ENCODE data around the gene DXO.

DXO gene

GRCh38 chr6:31958412-31958740 lies 13.6 kb downstream of the DXO start:
- H3K4me3 ChIP-seq (ENCODE audit: low read depth, low read length), result peak overlapping the region; percentile 99
- DNase-seq (ENCODE audit: low read depth), result no peak
- TF ChIP-seq, protein P1, sequence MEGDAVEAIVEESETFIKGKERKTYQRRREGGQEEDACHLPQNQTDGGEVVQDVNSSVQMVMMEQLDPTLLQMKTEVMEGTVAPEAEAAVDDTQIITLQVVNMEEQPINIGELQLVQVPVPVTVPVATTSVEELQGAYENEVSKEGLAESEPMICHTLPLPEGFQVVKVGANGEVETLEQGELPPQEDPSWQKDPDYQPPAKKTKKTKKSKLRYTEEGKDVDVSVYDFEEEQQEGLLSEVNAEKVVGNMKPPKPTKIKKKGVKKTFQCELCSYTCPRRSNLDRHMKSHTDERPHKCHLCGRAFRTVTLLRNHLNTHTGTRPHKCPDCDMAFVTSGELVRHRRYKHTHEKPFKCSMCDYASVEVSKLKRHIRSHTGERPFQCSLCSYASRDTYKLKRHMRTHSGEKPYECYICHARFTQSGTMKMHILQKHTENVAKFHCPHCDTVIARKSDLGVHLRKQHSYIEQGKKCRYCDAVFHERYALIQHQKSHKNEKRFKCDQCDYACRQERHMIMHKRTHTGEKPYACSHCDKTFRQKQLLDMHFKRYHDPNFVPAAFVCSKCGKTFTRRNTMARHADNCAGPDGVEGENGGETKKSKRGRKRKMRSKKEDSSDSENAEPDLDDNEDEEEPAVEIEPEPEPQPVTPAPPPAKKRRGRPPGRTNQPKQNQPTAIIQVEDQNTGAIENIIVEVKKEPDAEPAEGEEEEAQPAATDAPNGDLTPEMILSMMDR (IDR thresholded peaks at IDR 0.05; ENCODE audit: low read depth, low read length, missing control alignments), result no peak

DNA sequence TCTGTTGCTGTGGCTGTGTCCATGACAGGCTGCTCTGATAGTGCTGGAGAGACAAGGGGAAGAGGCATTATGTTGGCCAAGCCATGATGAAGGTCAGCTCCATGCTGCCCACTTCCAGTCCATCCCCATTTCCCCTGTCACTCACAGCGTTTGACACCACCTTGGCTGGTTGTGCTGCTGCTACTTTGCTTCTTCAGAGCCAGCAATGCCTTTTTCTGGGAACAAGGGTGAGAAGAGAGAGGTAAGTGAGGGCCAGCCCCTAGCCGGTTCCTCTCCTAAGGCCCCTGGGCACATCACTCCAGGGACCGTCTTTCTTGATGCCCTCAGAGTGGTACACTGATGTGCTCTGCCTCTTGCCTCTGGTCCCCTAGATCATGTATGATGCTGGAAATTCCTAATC lies 15.1 kb downstream of the DXO start:
- TF ChIP-seq, protein P1 (IDR thresholded peaks at IDR 0.05; ENCODE audit: low read depth, low read length, missing control alignments), result no peak
- DNase-seq (ENCODE audit: low read depth), result no peak
- no peak overlapping the region for H3K4me3 ChIP-seq (ENCODE audit: low read depth, low read length)

DNA sequence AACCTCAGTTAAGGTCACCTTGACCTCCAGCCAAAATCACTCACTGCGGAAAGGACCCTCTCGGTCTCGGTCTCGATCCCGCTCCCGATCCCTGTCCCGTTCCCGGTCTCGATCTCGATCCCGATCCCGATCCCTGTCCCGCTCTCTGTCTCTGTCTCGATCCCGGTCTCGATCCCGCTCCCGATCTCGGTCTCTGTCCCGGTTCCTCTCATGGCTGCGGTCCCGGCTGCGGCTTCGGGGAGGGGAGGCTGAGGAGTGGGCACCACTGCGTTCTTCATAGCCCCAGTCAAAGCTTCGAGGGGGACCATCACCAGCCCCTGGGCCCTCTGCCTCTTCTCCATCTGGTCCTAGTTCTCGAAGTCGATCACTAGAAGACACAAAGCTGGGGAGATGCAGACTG lies 17.4 kb downstream of the DXO start:
- TF ChIP-seq, protein P1 (IDR thresholded peaks at IDR 0.05; ENCODE audit: low read depth, low read length, missing control alignments), result no peak
- no peak overlapping the region for H3K4me3 ChIP-seq (ENCODE audit: low read depth, low read length)
- no peak for DNase-seq (ENCODE audit: low read depth)

- TF ChIP-seq, protein P1 (IDR thresholded peaks at IDR 0.05; ENCODE audit: low read depth, low read length, missing control alignments), result no peak
- no peak overlapping the region for H3K4me3 ChIP-seq (ENCODE audit: low read depth, low read length)
- no peak for DNase-seq (ENCODE audit: low read depth)
Measured at GRCh38 chr6:31952890-31953289, 19.0 kb downstream of the DXO start.

GRCh38 chr6:31952140-31952805 lies 19.7 kb downstream of the DXO start:
- TF ChIP-seq, protein P1 (IDR thresholded peaks at IDR 0.05; ENCODE audit: low read depth, low read length, missing control alignments), result peak; percentile 41
- H3K4me3 ChIP-seq (ENCODE audit: low read depth, low read length), result no peak overlapping the region
- no peak for DNase-seq (ENCODE audit: low read depth)

- TF ChIP-seq, protein P1 (IDR thresholded peaks at IDR 0.05; ENCODE audit: low read depth, low read length, missing control alignments), result no peak
- DNase-seq (ENCODE audit: low read depth), result no peak
- no peak overlapping the region for H3K4me3 ChIP-seq (ENCODE audit: low read depth, low read length)
Measured at GRCh38 chr6:31949926-31950548, 21.9 kb downstream of the DXO start.

Data from GM12864 (cell line).